Mesenteric fat pad (tissue), 1 donor: Measurements from ENCODE around the gene RFFL. TPM values are rescaled to one million over a fixed set of nuclear protein-coding genes. Genes with fewer than 3 reads are reported as not detected.

ENCODE experiments used
- DNase-seq: peaks from one replicate; pipeline ENCODE4 v3.0.0-alpha.2; 2020; ENCODE audit warnings: low spot score
- total RNA-seq: library from RNA; stranded (reverse); fragmentation: NEBNext Ultra II Directional; extraction: Animal tissue kit (Norgen Biotek cat#: 25700); gene quantifications from one replicate; pipeline ENCODE4 v1.2.1, GENCODE V29; 2021
- donor health status: DM: yes; HTN: yes; CAD: no.

RFFL gene
- total RNA-seq, 1 donor from 2014 or later = 23.7 TPM

GRCh38 chr17:35082073-35082657 lies 18.7 kb upstream of the RFFL start:
- no peak for DNase-seq

GRCh38 chr17:35081638-35082037 lies 18.1 kb upstream of the RFFL start:
- DNase-seq = no peak

- DNase-seq = no peak
These were observed 17.0 kb upstream of the RFFL start for GRCh38 chr17:35080536-35080935.

GRCh38 chr17:35079547-35080423 lies 16.3 kb upstream of the RFFL start:
- DNase-seq = no peak

- no peak for DNase-seq
These were observed 13.4 kb upstream of the RFFL start for GRCh38 chr17:35076874-35077273.

GRCh38 chr17:35074711-35075707 lies 11.5 kb upstream of the RFFL start:
- no peak for DNase-seq

- DNase-seq = no peak
These were observed 10.6 kb upstream of the RFFL start for GRCh38 chr17:35073991-35074627.

GRCh38 chr17:35073183-35073790 lies 9.8 kb upstream of the RFFL start:
- DNase-seq = no peak

- DNase-seq = no peak
These were observed 5.8 kb upstream of the RFFL start for GRCh38 chr17:35069311-35069710.

- DNase-seq = no peak
These were observed 4.7 kb upstream of the RFFL start for GRCh38 chr17:35068249-35068648.

- no peak for DNase-seq
These were observed 2.4 kb upstream of the RFFL start for GRCh38 chr17:35065880-35066279.

- DNase-seq = no peak
These were observed 1.2 kb upstream of the RFFL start for GRCh38 chr17:35064516-35065215.

- no peak for DNase-seq
These were observed 1.2 kb downstream of the RFFL start for GRCh38 chr17:35062308-35062707.

- DNase-seq = no peak
These were observed 6.1 kb downstream of the RFFL start for GRCh38 chr17:35057332-35057915.

GRCh38 chr17:35056013-35056412 lies 7.5 kb downstream of the RFFL start:
- DNase-seq = no peak

- no peak for DNase-seq
These were observed 10.3 kb downstream of the RFFL start for GRCh38 chr17:35053204-35053603.

GRCh38 chr17:35052780-35053179 lies 10.7 kb downstream of the RFFL start:
- no peak for DNase-seq

- DNase-seq = no peak
These were observed 11.3 kb downstream of the RFFL start for GRCh38 chr17:35052241-35052610.

GRCh38 chr17:35051579-35052240 lies 11.8 kb downstream of the RFFL start:
- no peak for DNase-seq
